Hepatocyte (in vitro differentiated cells): ENCODE measurements around the gene RMDN2.

Source experiments
- EZH2 ChIP-seq: fragments of 200-600 bp; sonication (generic); IDR thresholded peaks from 2 replicates; pipeline ENCODE4 v1.6.1; 2016; ENCODE audit warnings: antibody characterized with exemption, mild to moderate bottlenecking, borderline replicate concordance
- EZH2phosphoT487 ChIP-seq: fragments of 200-600 bp; sonication (generic); IDR thresholded peaks from one replicate; pipeline ENCODE4 v1.6.1; 2018; ENCODE audit warnings: antibody characterized with exemption, mild to moderate bottlenecking, low read depth, moderate library complexity; ENCODE audit not compliant: unreplicated experiment, severe bottlenecking
- TF ChIP-seq, protein P1 (sequence below): fragments of 200-600 bp; sonication (generic); IDR thresholded peaks from 2 replicates; pipeline ENCODE4 v1.5.1; 2016; ENCODE audit warnings: antibody characterized with exemption, mild to moderate bottlenecking; ENCODE audit not compliant: poor library complexity

DNA sequence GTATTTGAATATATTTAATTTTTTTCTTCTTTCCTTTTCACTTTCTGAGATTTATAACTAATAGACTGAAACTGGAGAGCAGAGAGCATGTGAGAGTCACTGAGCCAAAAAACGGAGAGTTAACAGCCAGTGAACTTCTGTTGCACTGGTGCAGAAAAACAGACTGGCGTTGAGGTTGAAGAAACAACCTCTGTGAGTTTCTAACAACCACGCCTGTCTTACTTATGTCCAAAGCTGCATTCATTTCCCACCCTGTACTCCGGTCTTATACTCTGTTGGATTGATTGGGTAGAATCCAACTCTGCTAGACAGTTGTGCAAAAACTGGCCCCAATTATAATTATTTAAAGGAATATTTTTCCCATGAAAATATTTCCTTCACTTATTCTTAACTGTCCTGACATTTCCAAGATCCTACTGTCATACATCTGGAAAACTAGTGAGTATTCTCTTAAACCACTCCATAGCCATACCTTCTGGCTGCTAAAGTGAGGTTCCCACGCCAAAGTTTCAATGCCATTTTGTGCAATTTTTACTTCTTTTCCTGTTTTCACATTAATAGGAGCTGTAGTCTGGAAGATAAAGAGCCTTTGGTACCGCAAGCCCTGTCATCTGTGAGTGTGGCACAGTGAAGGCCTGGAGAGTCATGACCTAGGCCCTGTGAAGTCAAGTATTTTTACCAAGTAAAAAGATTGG lies 141.5 kb downstream of the RMDN2 start:
- TF ChIP-seq, protein P1, sequence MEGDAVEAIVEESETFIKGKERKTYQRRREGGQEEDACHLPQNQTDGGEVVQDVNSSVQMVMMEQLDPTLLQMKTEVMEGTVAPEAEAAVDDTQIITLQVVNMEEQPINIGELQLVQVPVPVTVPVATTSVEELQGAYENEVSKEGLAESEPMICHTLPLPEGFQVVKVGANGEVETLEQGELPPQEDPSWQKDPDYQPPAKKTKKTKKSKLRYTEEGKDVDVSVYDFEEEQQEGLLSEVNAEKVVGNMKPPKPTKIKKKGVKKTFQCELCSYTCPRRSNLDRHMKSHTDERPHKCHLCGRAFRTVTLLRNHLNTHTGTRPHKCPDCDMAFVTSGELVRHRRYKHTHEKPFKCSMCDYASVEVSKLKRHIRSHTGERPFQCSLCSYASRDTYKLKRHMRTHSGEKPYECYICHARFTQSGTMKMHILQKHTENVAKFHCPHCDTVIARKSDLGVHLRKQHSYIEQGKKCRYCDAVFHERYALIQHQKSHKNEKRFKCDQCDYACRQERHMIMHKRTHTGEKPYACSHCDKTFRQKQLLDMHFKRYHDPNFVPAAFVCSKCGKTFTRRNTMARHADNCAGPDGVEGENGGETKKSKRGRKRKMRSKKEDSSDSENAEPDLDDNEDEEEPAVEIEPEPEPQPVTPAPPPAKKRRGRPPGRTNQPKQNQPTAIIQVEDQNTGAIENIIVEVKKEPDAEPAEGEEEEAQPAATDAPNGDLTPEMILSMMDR = no peak
- TF ChIP-seq EZH2phosphoT487 = no peak
- no peak for TF ChIP-seq EZH2
